COLO668 (cell line): ENCODE data around the gene NRG3.
"Not testable (repeated sequence)": the region's sequence is repeated elsewhere in the genome, so short reads cannot be mapped to it uniquely, and the experiment has no call there.

ENCODE experiments used
- DNase-seq: peaks from one replicate; lab custom pipeline; 2025; ENCODE audit not compliant: unreplicated experiment; lab: John Stamatoyannopoulos, UW

The NRG3 gene

GRCh38 chr10:82943142-82943541 lies 1068.1 kb downstream of the NRG3 start:
- DNase-seq, result no peak

GRCh38 chr10:82949816-82950575 lies 1075.0 kb downstream of the NRG3 start:
- no peak for DNase-seq

GRCh38 chr10:82953331-82953730 lies 1078.3 kb downstream of the NRG3 start:
- DNase-seq, result no peak

GRCh38 chr10:82953909-82954308 lies 1078.9 kb downstream of the NRG3 start:
- DNase-seq, result no peak

- DNase-seq, result not testable (repeated sequence)
These were observed 1085.5 kb downstream of the NRG3 start for GRCh38 chr10:82960421-82961060.

GRCh38 chr10:82961864-82962263 lies 1086.9 kb downstream of the NRG3 start:
- no peak for DNase-seq

GRCh38 chr10:82966130-82966529 lies 1091.1 kb downstream of the NRG3 start:
- DNase-seq, result no peak

GRCh38 chr10:82968533-82968932 lies 1093.5 kb downstream of the NRG3 start:
- DNase-seq, result no peak

GRCh38 chr10:82969405-82969804 lies 1094.4 kb downstream of the NRG3 start:
- no peak for DNase-seq

GRCh38 chr10:82980321-82980720 lies 1105.3 kb downstream of the NRG3 start:
- no peak for DNase-seq

- no peak for DNase-seq
These were observed 1106.2 kb downstream of the NRG3 start for GRCh38 chr10:82981137-82981723.

- no peak for DNase-seq
These were observed 1107.2 kb downstream of the NRG3 start for GRCh38 chr10:82982110-82982608.

GRCh38 chr10:82986216-82986615 lies 1111.2 kb downstream of the NRG3 start:
- no peak for DNase-seq

- DNase-seq, result not testable (repeated sequence)
These were observed 1131.5 kb downstream of the NRG3 start for GRCh38 chr10:83006479-83006878.

GRCh38 chr10:83007510-83007909 lies 1132.5 kb downstream of the NRG3 start:
- no peak for DNase-seq

GRCh38 chr10:83012866-83013265 lies 1137.9 kb downstream of the NRG3 start:
- no peak for DNase-seq

- DNase-seq, result no peak
These were observed 1142.3 kb downstream of the NRG3 start for GRCh38 chr10:83017076-83017867.

- DNase-seq, result no peak
These were observed 1148.7 kb downstream of the NRG3 start for GRCh38 chr10:83023662-83024061.
